ENCODE measurements around the gene PRKCZ. TPM values are rescaled to one million over a fixed set of nuclear protein-coding genes. Genes with fewer than 3 reads are reported as not detected.

Gene PRKCZ
- total and polyA plus RNA-seq, 9 of the 15 experiments (the other 6 are each of a cell fraction or from before 2014, with no cell fraction given): 0.07 to 3.1 (median 1.3) TPM

GRCh38 chr1:2227346-2228156, 177.3 kb downstream of the PRKCZ start:
- CTCF ChIA-PET (ENCODE audit: low intra/inter-chr PET ratio): interaction anchor here (0.6 kb wide), 1 partner anchor 47 kb away, joined by 4 read pairs; no protein-coding TSS in a partner anchor
- H3K4me2 ChIP-seq (ENCODE audit: insufficient read depth, low read length): peak overlapping the region; percentile 94
- peaks cover 39% of the 10 kb centered on the region for H4K20me1 ChIP-seq (replicated peaks; ENCODE audit: control insufficient read depth, insufficient read depth, low read length)
- in situ Hi-C loops (cut with MboI) (no loop called here), intact Hi-C loops (cut with micrococcal nuclease) (loop anchor here (2.0 to 10.0 kb wide), 2 partner anchors 23 to 923 kb away; partner anchors contain the start of genes ACAP3 and PUSL1)
- ATAC-seq (peak; percentile 92), FAIRE-seq (peak; percentile 89), DNase-seq (ENCODE audit: extremely low read depth in 1 of 4, low spot score in 3 of 4) (peak; percentile 97 to 99 (median 98))
- H2AFZ ChIP-seq (ENCODE audit: low read depth, low read length): peak overlapping the region; percentile 96
- H3K27ac ChIP-seq (ENCODE audit: extremely low read depth, low read depth, low read length): peak overlapping the region; percentile 99
- H3K9me3 ChIP-seq (replicated peaks; ENCODE audit: control insufficient read depth, insufficient read depth, low read depth, low read length): no peaks in the 10 kb centered on the region
- no peaks in the 10 kb centered on the region for H3K27me3 ChIP-seq (ENCODE audit: control insufficient read depth in 2 of 2, insufficient read depth in 2 of 2, low read length in 2 of 2)
- peaks cover 44% of the 10 kb centered on the region for H3K79me2 ChIP-seq (ENCODE audit: control insufficient read depth, insufficient read depth, low read length)
- POLR2A ChIA-PET: interaction anchor here (0.5 to 1.5 kb wide), 12 partner anchors 10 to 172 kb away, joined by 3 to 6 read pairs (median 3); partner anchors contain the start of genes FAAP20, MORN1 and RER1
- WGBS (ENCODE audit: insufficient coverage, low coverage, missing lambda C conversion rate): under 1% methylated on average over 88 of the region's 129 CpGs
- BruUV-seq (replicated peaks): no TSS peak
- peaks cover 9% of the 10 kb centered on the region; the same call in 2 of the 3 replicates for H3K36me3 ChIP-seq (ENCODE audit: control insufficient read depth, insufficient read depth, low read length)
- H3K4me1 ChIP-seq (replicated peaks in 1 of 2; ENCODE audit: control insufficient read depth in 2 of 2, insufficient read depth in 2 of 2, low read length in 2 of 2): peaks cover 19 to 59% of the 10 kb centered on the region in 2 experiments
- peak overlapping the region; percentile 98 to 100 for H3K9ac ChIP-seq (ENCODE audit: insufficient read depth in 1 of 2, low read depth in 2 of 2, low read length in 2 of 2)
- peaks cover 18% of the 10 kb centered on the region for H3K9me1 ChIP-seq (ENCODE audit: control insufficient read depth, insufficient read depth, low read length)
- H3K4me3 ChIP-seq: peak overlapping the region; percentile 70
- peak; percentile 51; the same call in 1 of the 2 replicates for TF ChIP-seq SAFB (IDR thresholded peaks at IDR 0.05; ENCODE audit: borderline replicate concordance, low read depth, low read length)
- no peak; the same call in 1 of the 2 replicates for TF ChIP-seq HCFC1 (IDR thresholded peaks at IDR 0.05; ENCODE audit: low read depth, low read length)
- peak; percentile 57; the same call in 1 of the 2 replicates for TF ChIP-seq CREB1 (IDR thresholded peaks at IDR 0.05)
- peak; percentile 56; the same call in 1 of the 2 replicates for TF ChIP-seq CREB1 (CRISPR knock-in tag; IDR thresholded peaks at IDR 0.05)
- TF ChIP-seq PRMT5 (CRISPR knock-in tag; IDR thresholded peaks at IDR 0.05): no peak
- TF ChIP-seq BDP1 (IDR thresholded peaks at IDR 0.05; ENCODE audit: insufficient read depth, insufficient read length): no peak
- no peak for TF ChIP-seq ZNF561 (CRISPR knock-in tag; conservative IDR thresholded peaks at IDR 0.05)
- no peak for TF ChIP-seq ZNF197 (CRISPR knock-in tag; IDR thresholded peaks at IDR 0.05; ENCODE audit: low read depth)
- TF ChIP-seq ZNF282 (CRISPR knock-in tag; IDR thresholded peaks at IDR 0.05): no peak
- TF ChIP-seq ZNF184 (CRISPR knock-in tag; IDR thresholded peaks at IDR 0.05): no peak
- no peak for TF ChIP-seq TARDBP (IDR thresholded peaks at IDR 0.05)
- TF ChIP-seq CREBBP (IDR thresholded peaks at IDR 0.05; ENCODE audit: low read depth, low read length): no peak
- TF ChIP-seq USF1 (CRISPR knock-in tag; IDR thresholded peaks at IDR 0.05): no peak
- peak; percentile 57 for TF ChIP-seq SAP30 (IDR thresholded peaks at IDR 0.05; ENCODE audit: borderline replicate concordance, insufficient read depth, low read depth, low read length, poor library complexity, severe bottlenecking)
- no peak for TF ChIP-seq NFYB (IDR thresholded peaks at IDR 0.05; ENCODE audit: extremely low read depth, insufficient read length)
- 0 out of 4 replicates have a peak, but pooled peaks of 1 of the 2 experiments have one; percentile 6 for TF ChIP-seq RCOR1 (IDR thresholded peaks at IDR 0.05; ENCODE audit: borderline replicate concordance in 1 of 2, low read depth in 2 of 2, low read length in 2 of 2)
- TF ChIP-seq ZNF780A (CRISPR knock-in tag; IDR thresholded peaks at IDR 0.05): no peak
- TF ChIP-seq JUNB (CRISPR knock-in tag; conservative IDR thresholded peaks at IDR 0.05): no peak
- no peak for TF ChIP-seq ZNF778 (CRISPR knock-in tag; IDR thresholded peaks at IDR 0.05)
- TF ChIP-seq NEUROD1 (IDR thresholded peaks at IDR 0.05; ENCODE audit: borderline replicate concordance, low read depth, low read length, partially characterized antibody): no peak
